Activated CD8-positive, alpha-beta T cell treated with anti-CD3 and anti-CD28 coated beads for 36 hours (primary cell): ENCODE data around the gene RNF17. TPM values are rescaled to one million over a fixed set of nuclear protein-coding genes. Genes with fewer than 3 reads are reported as not detected.

ENCODE experiments used
- ATAC-seq: fragments of 200-7000 bp; cut with Tn5 transposase; one replicate; pipeline ENCODE4 v1.10.0; 2021; ENCODE audit warnings: mild to moderate bottlenecking, moderate library complexity
- CTCF ChIA-PET: fragments of 350-600 bp; sonication (Branson Sonifier 250); formaldehyde crosslinking; loops from one replicate; lab custom pipeline; 2021; ENCODE audit warnings: antibody characterized with exemption; lab: Charles Lee
- POLR2A ChIA-PET: fragments of 350-600 bp; sonication (Branson Sonifier 250); formaldehyde crosslinking; loops from one replicate; lab custom pipeline; 2021; ENCODE audit warnings: antibody characterized with exemption; lab: Charles Lee
- DNase-seq: peaks from one replicate; pipeline ENCODE4 v3.0.0-alpha.2; 2020
- H3K27ac Mint-ChIP-seq: one replicate; pipeline ENCODE4 v1.8.0; 2021; ENCODE audit warnings: mild to moderate bottlenecking, mixed read lengths
- H3K27me3 Mint-ChIP-seq: one replicate; pipeline ENCODE4 v1.8.0; 2021; ENCODE audit warnings: mixed read lengths
- H3K36me3 Mint-ChIP-seq: one replicate; pipeline ENCODE4 v1.8.0; 2021; ENCODE audit warnings: low read depth, mixed read lengths
- H3K4me1 Mint-ChIP-seq: one replicate; pipeline ENCODE4 v1.8.0; 2021; ENCODE audit warnings: low read depth, mixed read lengths
- H3K4me3 Mint-ChIP-seq: one replicate; pipeline ENCODE4 v1.8.0; 2021; ENCODE audit warnings: mild to moderate bottlenecking, moderate library complexity, mixed read lengths
- H3K9me3 Mint-ChIP-seq: one replicate; pipeline ENCODE4 v1.8.0; 2021; ENCODE audit warnings: mixed read lengths
- intact Hi-C: fragments of 100-400 bp; cut with micrococcal nuclease; formaldehyde crosslinking; loops from one replicate; pipeline ENCODE4 v1.10.0; 2022
- total RNA-seq, 2 experiments: library from RNA; stranded (reverse); gene quantifications; one replicate each; pipeline ENCODE4 v1.2.3, GENCODE V29; 2021
- TF ChIP-seq, protein P1 (sequence below): fragments of 200-600 bp; IDR thresholded peaks from one replicate; pipeline ENCODE4 v1.8.0; 2022; ENCODE audit warnings: antibody characterized with exemption, mild to moderate bottlenecking

RNF17 gene
- total RNA-seq, 2 experiments from 2014 or later, result not detected

DNA sequence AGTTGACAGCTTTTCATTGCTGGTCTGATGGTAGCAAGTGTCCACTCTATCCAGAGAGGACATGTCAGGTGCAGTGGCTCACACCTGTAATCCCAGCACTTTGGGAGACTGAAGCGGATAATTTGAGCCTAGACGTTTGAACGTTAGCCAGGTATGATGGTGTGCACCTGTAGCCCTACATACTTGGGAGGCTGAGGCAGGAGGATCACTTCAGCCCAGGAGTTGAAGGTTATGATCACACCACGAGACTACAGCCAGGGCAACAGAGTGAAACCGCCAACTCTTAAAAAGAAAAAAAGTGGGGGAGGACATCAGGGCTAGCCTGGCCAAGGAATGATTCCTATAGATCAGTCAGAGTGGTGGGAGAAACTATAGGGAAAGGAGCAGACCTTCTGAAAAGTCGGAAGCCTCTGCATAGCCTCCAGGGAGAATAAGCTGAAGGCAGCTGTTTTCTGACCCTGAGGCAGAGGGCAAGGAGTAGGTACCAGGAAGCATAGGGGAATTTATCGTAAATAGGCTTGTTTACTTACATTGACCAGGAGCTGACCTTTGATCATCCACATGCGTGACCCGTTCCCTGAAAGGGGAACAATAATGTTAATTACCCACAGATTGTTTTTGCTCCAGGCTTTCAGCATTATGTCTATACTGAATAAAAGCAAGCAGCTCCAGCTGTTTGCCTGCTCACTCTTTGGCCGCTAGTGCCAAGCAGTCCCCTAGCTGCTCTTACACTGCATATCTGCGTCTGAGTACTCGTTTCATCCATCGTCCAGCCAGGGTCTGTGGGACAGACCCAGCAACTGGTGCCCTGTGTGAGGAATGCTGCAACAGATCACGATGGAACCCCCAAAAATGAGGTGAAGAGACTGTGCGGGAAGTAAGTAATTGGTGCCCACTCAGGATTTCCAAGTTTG, 161.6 kb downstream of the RNF17 start:
- intact Hi-C loops, result no loop called here
- Mint-ChIP-seq H3K27me3 (peaks cover 4% of the 10 kb centered on the region), H3K4me1 (peaks cover 3% of the 10 kb centered on the region), H3K4me3 (no peak overlapping the region), H3K9me3 (no peaks in the 10 kb centered on the region), H3K36me3 (no peaks in the 10 kb centered on the region), H3K27ac (no peak overlapping the region)
- ChIA-PET POLR2A (no interaction called here), CTCF (interaction anchor here (1.0 kb wide), 1 partner anchor 48 kb away, joined by 3 read pairs; no protein-coding TSS in a partner anchor)
- no peak for DNase-seq
- ATAC-seq, result no peak
- TF ChIP-seq, protein P1, sequence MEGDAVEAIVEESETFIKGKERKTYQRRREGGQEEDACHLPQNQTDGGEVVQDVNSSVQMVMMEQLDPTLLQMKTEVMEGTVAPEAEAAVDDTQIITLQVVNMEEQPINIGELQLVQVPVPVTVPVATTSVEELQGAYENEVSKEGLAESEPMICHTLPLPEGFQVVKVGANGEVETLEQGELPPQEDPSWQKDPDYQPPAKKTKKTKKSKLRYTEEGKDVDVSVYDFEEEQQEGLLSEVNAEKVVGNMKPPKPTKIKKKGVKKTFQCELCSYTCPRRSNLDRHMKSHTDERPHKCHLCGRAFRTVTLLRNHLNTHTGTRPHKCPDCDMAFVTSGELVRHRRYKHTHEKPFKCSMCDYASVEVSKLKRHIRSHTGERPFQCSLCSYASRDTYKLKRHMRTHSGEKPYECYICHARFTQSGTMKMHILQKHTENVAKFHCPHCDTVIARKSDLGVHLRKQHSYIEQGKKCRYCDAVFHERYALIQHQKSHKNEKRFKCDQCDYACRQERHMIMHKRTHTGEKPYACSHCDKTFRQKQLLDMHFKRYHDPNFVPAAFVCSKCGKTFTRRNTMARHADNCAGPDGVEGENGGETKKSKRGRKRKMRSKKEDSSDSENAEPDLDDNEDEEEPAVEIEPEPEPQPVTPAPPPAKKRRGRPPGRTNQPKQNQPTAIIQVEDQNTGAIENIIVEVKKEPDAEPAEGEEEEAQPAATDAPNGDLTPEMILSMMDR, result no peak

DNA sequence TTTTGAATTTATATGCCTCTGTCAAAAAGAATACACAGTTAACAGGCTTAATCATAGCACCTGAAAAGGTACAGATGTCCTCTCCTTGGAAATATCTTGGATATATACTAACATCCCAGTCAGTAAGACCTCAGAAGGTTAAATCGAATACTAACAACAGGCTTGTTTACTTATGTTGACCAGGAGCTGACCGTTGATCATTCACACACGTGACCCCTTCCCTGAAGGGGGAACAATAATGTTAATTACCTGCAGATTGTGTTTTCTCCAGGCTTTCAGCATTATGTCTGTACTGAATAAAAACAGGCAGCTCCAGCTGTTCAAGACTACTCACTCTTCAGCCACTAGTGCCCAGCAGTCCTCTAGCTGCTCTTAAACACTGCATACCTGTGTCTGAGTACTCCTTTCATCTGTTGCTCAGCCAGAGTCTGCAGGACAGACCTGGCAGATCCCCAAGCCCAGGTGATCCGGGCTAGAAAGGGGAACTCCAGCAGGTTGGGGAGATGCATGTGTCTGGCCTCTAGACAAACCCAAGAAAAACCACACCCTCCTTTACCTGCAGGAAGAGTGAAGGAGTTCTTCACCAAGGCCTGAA, 163.9 kb downstream of the RNF17 start:
- ATAC-seq (no peak), DNase-seq (no peak)
- H3K36me3 Mint-ChIP-seq, result no peaks in the 10 kb centered on the region
- peaks cover 22% of the 10 kb centered on the region for H3K27me3 Mint-ChIP-seq
- no peaks in the 10 kb centered on the region for H3K9me3 Mint-ChIP-seq
- H3K4me1 Mint-ChIP-seq, result no peaks in the 10 kb centered on the region
- ChIA-PET CTCF (no interaction called here), POLR2A (no interaction called here)
- TF ChIP-seq, protein P1, result no peak
- intact Hi-C loops, result no loop called here
- H3K4me3 Mint-ChIP-seq, result no peak overlapping the region
- no peak overlapping the region for H3K27ac Mint-ChIP-seq

DNA sequence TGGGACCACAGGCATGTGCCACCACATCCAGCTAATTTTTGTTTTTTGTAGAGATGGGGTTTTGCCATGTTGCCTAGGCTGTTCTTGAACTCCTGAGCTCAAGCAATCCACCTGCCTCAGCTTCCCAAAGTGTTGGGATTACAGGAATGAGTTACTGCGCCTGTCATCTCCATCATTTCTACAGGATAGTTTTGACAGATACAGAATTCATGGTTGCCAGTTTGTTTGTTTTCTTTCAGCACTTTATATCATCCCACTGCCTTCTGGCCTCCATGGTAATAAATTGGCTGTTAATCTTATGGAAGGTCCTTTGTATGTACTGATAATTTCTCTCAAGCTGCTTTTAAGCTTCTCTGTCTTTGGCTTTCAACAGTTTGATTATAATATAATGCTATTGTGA, 165.2 kb downstream of the RNF17 start:
- Mint-ChIP-seq H3K4me1 (no peaks in the 10 kb centered on the region), H3K36me3 (no peaks in the 10 kb centered on the region), H3K4me3 (no peak overlapping the region), H3K27me3 (peaks cover 31% of the 10 kb centered on the region), H3K27ac (no peak overlapping the region), H3K9me3 (no peaks in the 10 kb centered on the region)
- ChIA-PET POLR2A (interaction anchor here (0.6 kb wide), 1 partner anchor 237 kb away, joined by 3 read pairs; no protein-coding TSS in a partner anchor), CTCF (interaction anchor here (1.1 kb wide), 2 partner anchors 202 to 235 kb away, joined by 3 read pairs; no protein-coding TSS in a partner anchor)
- intact Hi-C loops, result no loop called here
- TF ChIP-seq, protein P1, result no peak
- DNase-seq (no peak), ATAC-seq (no peak)

Other genes with a start within 250 kb of the RNF17 start
- 1 to 10 TPM; 4.4 TPM for gene ATP12A, start 83.8 kb upstream of the RNF17 start, total RNA-seq